K562 (cell line): ENCODE data around the gene TSSK2. TPM values are rescaled to one million over a fixed set of nuclear protein-coding genes. Genes with fewer than 3 reads are reported as not detected.

Experiments used
- ATF3 ChIP-seq, 2 experiments: fragments of 450-650 bp in 1 of 2; sonication (generic) in 1 of 2; formaldehyde crosslinking in 1 of 2; IDR thresholded peaks in 1 of 2; conservative IDR thresholded peaks in 1 of 2; 2 replicates each; pipeline versions ENCODE4 v1.6.1 to v1.8.1; 2016 to 2023; ENCODE audit warnings: mild to moderate bottlenecking in 2 of 2, moderate library complexity in 2 of 2, inconsistent platforms in 1 of 2, missing genetic modification reagents in 1 of 2
- CBFA2T2 ChIP-seq: fragments of 450-650 bp; conservative IDR thresholded peaks from 2 replicates; pipeline ENCODE4 v1.6.1; 2017; ENCODE audit warnings: mild to moderate bottlenecking
- HMGXB4 ChIP-seq: sonication (generic); formaldehyde crosslinking; IDR thresholded peaks from 2 replicates; pipeline ENCODE4 v1.8.1; 2023; ENCODE audit warnings: mild to moderate bottlenecking, missing genetic modification reagents
- MCM3 ChIP-seq: fragments of 450-650 bp; IDR thresholded peaks from 2 replicates; pipeline ENCODE4 v1.6.1; 2016
- PYGO2 ChIP-seq: fragments of 450-650 bp; IDR thresholded peaks from 2 replicates; pipeline ENCODE4 v1.6.1; 2016; ENCODE audit warnings: mild to moderate bottlenecking, missing genetic modification characterization, moderate library complexity, missing compliant biosample characterization
- RAD51 ChIP-seq: fragments of 450-650 bp; IDR thresholded peaks from 2 replicates; pipeline ENCODE4 v1.7.1; 2016; ENCODE audit warnings: low read depth, mild to moderate bottlenecking, borderline replicate concordance
- RNF219 ChIP-seq: fragments of 250-450 bp; sonication (Bioruptor Pico); IDR thresholded peaks from 2 replicates; pipeline ENCODE4 v1.5.0; 2022; ENCODE audit warnings: mild to moderate bottlenecking
- SMAD1 ChIP-seq: fragments of 150-350 bp; IDR thresholded peaks from 2 replicates; pipeline ENCODE4 v1.6.1; 2014; ENCODE audit warnings: low read length, low read depth; ENCODE audit not compliant: partially characterized antibody
- TFE3 ChIP-seq: fragments of 450-650 bp; formaldehyde crosslinking; IDR thresholded peaks from 2 replicates; pipeline ENCODE4 v1.4.0; 2020; ENCODE audit warnings: mild to moderate bottlenecking, mixed read lengths
- THAP7 ChIP-seq: fragments of 250-450 bp; sonication (Bioruptor Pico); IDR thresholded peaks from 2 replicates; pipeline ENCODE4 v1.5.0; 2021
- ZBTB49 ChIP-seq: sonication (generic); formaldehyde crosslinking; IDR thresholded peaks from 2 replicates; pipeline ENCODE4 v1.8.0; 2022; ENCODE audit warnings: missing genetic modification reagents, mild to moderate bottlenecking, borderline replicate concordance
- ZNF280B ChIP-seq: fragments of 250-450 bp; sonication (Bioruptor Pico); IDR thresholded peaks from 2 replicates; pipeline ENCODE4 v1.5.1; 2021; ENCODE audit warnings: mild to moderate bottlenecking
- ZNF77 ChIP-seq: fragments of 250-450 bp; sonication (Bioruptor Pico); IDR thresholded peaks from 2 replicates; pipeline ENCODE4 v1.5.0; 2020
- polyA plus RNA-seq, 8 experiments: library from polyadenylated mRNA; depleted of rRNA in 4 of 8; stranded (reverse) in 5 of 8; unstranded in 3 of 8; fragments of >200 nt; fragmentation: Nextera tagmentation in 2 of 8; fragmentation: Illumina TruSeq in 1 of 8; extraction: Ambion mirVana in 2 of 8; extraction: Trizol in 1 of 8; gene quantifications; 2 replicates each; pipeline versions ENCODE4 v1.2.1 to v1.2.3, GENCODE V29; 2011 to 2014; ENCODE audit warnings: inconsistent platforms in 1 of 8, missing spikeins in 1 of 8
- total RNA-seq, 7 experiments: library from RNA; depleted of rRNA in 6 of 7; stranded (reverse); fragments of >200 nt in 6 of 7; fragmentation: Illumina TruSeq in 2 of 7; extraction: Trizol in 2 of 7; gene quantifications; 2 replicates each; pipeline versions ENCODE4 v1.2.1 to v1.2.3, GENCODE V29; 2011 to 2021; ENCODE audit warnings: low replicate concordance in 1 of 7

TSSK2 gene
- total and polyA plus RNA-seq, 9 of the 15 experiments (the other 6 are each of a cell fraction or from before 2014, with no cell fraction given): 0.04 TPM; not detected in 8

GRCh38 chr22:19152942-19153883, 22.1 kb downstream of the TSSK2 start (continued):
- TF ChIP-seq ZBTB49 (CRISPR knock-in tag) (no peak), PYGO2 (no peak), RAD51 (peak; percentile 30; the same call in 1 of the 2 replicates), ZNF280B (CRISPR knock-in tag) (no peak), SMAD1 (no peak), CBFA2T2 (peak; percentile 28; the same call in 1 of the 2 replicates), RNF219 (CRISPR knock-in tag) (no peak), MCM3 (0 out of 2 replicates have a peak, but pooled peaks have one; percentile 60), ZNF77 (CRISPR knock-in tag) (no peak), TFE3 (CRISPR knock-in tag) (peak; percentile 84), ATF3 (IDR thresholded peaks at IDR 0.05) (no peak), ATF3 (CRISPR knock-in tag; conservative IDR thresholded peaks at IDR 0.05) (no peak), HMGXB4 (CRISPR knock-in tag) (0 out of 2 replicates have a peak, but pooled peaks have one; percentile 38), THAP7 (CRISPR knock-in tag) (no peak)
